H9 (cell line): Measurements from ENCODE around the gene SUPT20H. TPM values are rescaled to one million over a fixed set of nuclear protein-coding genes. Genes with fewer than 3 reads are reported as not detected.

Experiments used
- DNase-seq: peaks from one replicate; pipeline ENCODE4 v3.0.0-alpha.2; 2017
- H2AFZ ChIP-seq: one replicate; pipeline ENCODE4 v1.6.1; 2013; ENCODE audit warnings: mild to moderate bottlenecking, low read length, control low read depth, moderate library complexity
- H2AK5ac ChIP-seq: 2 replicates; pipeline ENCODE4 v1.6.1; 2013; ENCODE audit warnings: low read length, control low read depth, mixed read lengths; ENCODE audit not compliant: insufficient read length
- H2BK120ac ChIP-seq: one replicate; pipeline ENCODE4 v1.6.1; 2013; ENCODE audit warnings: low read depth, mild to moderate bottlenecking, low read length, control low read depth, inconsistent platforms; ENCODE audit not compliant: poor library complexity, severe bottlenecking
- H2BK12ac ChIP-seq: 2 replicates; pipeline ENCODE4 v1.6.1; 2013; ENCODE audit warnings: low read length, control low read depth, mixed read lengths, low read depth; ENCODE audit not compliant: insufficient read length
- H2BK15ac ChIP-seq: 2 replicates; pipeline ENCODE4 v1.6.1; 2013; ENCODE audit warnings: low read depth, low read length, control low read depth
- H2BK20ac ChIP-seq: one replicate; pipeline ENCODE4 v1.6.1; 2013; ENCODE audit warnings: low read depth, mild to moderate bottlenecking, low read length, control low read depth, inconsistent platforms; ENCODE audit not compliant: poor library complexity, severe bottlenecking
- H2BK5ac ChIP-seq: 2 replicates; pipeline ENCODE4 v1.6.1; 2013; ENCODE audit warnings: low read length, control low read depth, mixed read lengths; ENCODE audit not compliant: insufficient read length
- H3K14ac ChIP-seq: 2 replicates; pipeline ENCODE4 v1.6.1; 2013; ENCODE audit warnings: low read length, control low read depth; ENCODE audit not compliant: insufficient read depth
- H3K18ac ChIP-seq: 2 replicates; pipeline ENCODE4 v1.6.1; 2013; ENCODE audit warnings: low read depth, mild to moderate bottlenecking, mixed read lengths, low read length, control low read depth; ENCODE audit not compliant: insufficient read length
- H3K23ac ChIP-seq: 2 replicates; pipeline ENCODE4 v1.6.1; 2013; ENCODE audit warnings: low read length, control low read depth, mixed read lengths, low read depth; ENCODE audit not compliant: insufficient read length
- H3K23me2 ChIP-seq: 2 replicates; pipeline ENCODE4 v1.6.1; 2013; ENCODE audit warnings: low read depth, mild to moderate bottlenecking, mixed read lengths, low read length, control low read depth; ENCODE audit not compliant: insufficient read length, poor library complexity, severe bottlenecking
- H3K27ac ChIP-seq: 2 replicates; pipeline ENCODE4 v1.5.1; 2013; ENCODE audit warnings: low read length, control low read depth, mixed read lengths, low read depth; ENCODE audit not compliant: insufficient read length
- H3K27me3 ChIP-seq: 2 replicates; pipeline ENCODE4 v1.6.1; 2013; ENCODE audit warnings: low read length, control low read depth, inconsistent platforms; ENCODE audit not compliant: insufficient read depth
- H3K4ac ChIP-seq: 2 replicates; pipeline ENCODE4 v1.6.1; 2013; ENCODE audit warnings: low read depth, mild to moderate bottlenecking, control low read depth, inconsistent platforms, low read length, moderate library complexity
- H3K4me1 ChIP-seq: 2 replicates; pipeline ENCODE4 v1.6.1; 2013; ENCODE audit warnings: low read length, control low read depth, inconsistent platforms; ENCODE audit not compliant: insufficient read depth
- H3K4me2 ChIP-seq: 2 replicates; pipeline ENCODE4 v1.6.1; 2013; ENCODE audit warnings: low read length, control low read depth, mixed read lengths; ENCODE audit not compliant: insufficient read length, insufficient read depth
- H3K56ac ChIP-seq: 2 replicates; pipeline ENCODE4 v1.6.1; 2013; ENCODE audit warnings: low read depth, mild to moderate bottlenecking, mixed read lengths, low read length, control low read depth; ENCODE audit not compliant: insufficient read length
- H3K79me1 ChIP-seq: 2 replicates; pipeline ENCODE4 v1.6.1; 2013; ENCODE audit warnings: low read depth, mild to moderate bottlenecking, moderate library complexity, low read length, control low read depth, inconsistent platforms; ENCODE audit not compliant: insufficient read depth, poor library complexity, severe bottlenecking
- H3K79me2 ChIP-seq: 2 replicates; pipeline ENCODE4 v1.6.1; 2013; ENCODE audit warnings: low read length, control low read depth, inconsistent platforms; ENCODE audit not compliant: insufficient read depth
- H3K9ac ChIP-seq: 2 replicates; pipeline ENCODE4 v1.6.1; 2013; ENCODE audit warnings: low read length, control low read depth, mixed read lengths; ENCODE audit not compliant: insufficient read length; ENCODE audit errors: extremely low read depth
- H3K9me3 ChIP-seq: one replicate; pipeline ENCODE4 v1.6.1; 2013; ENCODE audit warnings: low read depth, low read length, inconsistent platforms; ENCODE audit not compliant: control insufficient read depth
- H3T11ph ChIP-seq: one replicate; pipeline ENCODE4 v1.6.1; 2013; ENCODE audit warnings: mild to moderate bottlenecking, low read length, control low read depth, inconsistent platforms
- H4K20me1 ChIP-seq: one replicate; pipeline ENCODE4 v1.6.1; 2013; ENCODE audit not compliant: control insufficient read depth, insufficient read length, insufficient read depth
- H4K5ac ChIP-seq: 2 replicates; pipeline ENCODE4 v1.6.1; 2013; ENCODE audit warnings: low read depth, mild to moderate bottlenecking, mixed read lengths, low read length, control low read depth; ENCODE audit not compliant: insufficient read length
- H4K8ac ChIP-seq: replicated peaks from 2 replicates; pipeline ENCODE4 v1.6.1; 2013; ENCODE audit warnings: low read length, control low read depth, mixed read lengths, low read depth; ENCODE audit not compliant: insufficient read length
- H4K91ac ChIP-seq: 2 replicates; pipeline ENCODE4 v1.6.1; 2013; ENCODE audit warnings: low read depth, mild to moderate bottlenecking, moderate library complexity, mixed read lengths, low read length, control low read depth; ENCODE audit not compliant: insufficient read length
- H3K27ac Mint-ChIP-seq, 3 experiments: 2 replicates in 2 of 3; 3 replicates in 1 of 3; pipeline ENCODE4 v1.8.0; 2020 to 2021; ENCODE audit warnings: mixed read lengths in 3 of 3, mild to moderate bottlenecking in 1 of 3, moderate library complexity in 1 of 3
- H3K27me3 Mint-ChIP-seq: 2 replicates; pipeline ENCODE4 v1.8.0; 2021; ENCODE audit warnings: low read depth, mild to moderate bottlenecking, moderate library complexity, mixed read lengths
- H3K36me3 Mint-ChIP-seq, 3 experiments: 2 replicates in 2 of 3; 3 replicates in 1 of 3; pipeline ENCODE4 v1.8.0; 2020 to 2021; ENCODE audit warnings: low read depth in 3 of 3, mixed read lengths in 3 of 3; ENCODE audit not compliant: insufficient read depth in 1 of 3
- H3K4me1 Mint-ChIP-seq, 2 experiments: 2 replicates each; pipeline ENCODE4 v1.8.0; 2020; ENCODE audit warnings: mixed read lengths in 2 of 2
- H3K4me3 Mint-ChIP-seq, 2 experiments: 2 replicates in 1 of 2; 3 replicates in 1 of 2; pipeline ENCODE4 v1.8.0; 2020 to 2021; ENCODE audit warnings: mild to moderate bottlenecking in 2 of 2, mixed read lengths in 2 of 2, moderate library complexity in 1 of 2
- H3K9me3 Mint-ChIP-seq, 2 experiments: 2 replicates in 1 of 2; 3 replicates in 1 of 2; pipeline ENCODE4 v1.8.0; 2020; ENCODE audit warnings: mild to moderate bottlenecking in 2 of 2, mixed read lengths in 2 of 2, moderate library complexity in 1 of 2
- WGBS: extraction: QIAGEN DNeasy Blood & Tissue Kit; methylation state at CpG from one replicate; pipeline ENCODE4 v1.1.7; 2013; ENCODE audit warnings: missing lambda C conversion rate, low lambda C conversion rate, mixed read lengths; ENCODE audit not compliant: insufficient read length; ENCODE audit errors: extremely low coverage; 5-methylcytosine and 5-hydroxymethylcytosine counted together
- total RNA-seq: library from RNA; stranded (reverse); gene quantifications from 2 replicates; pipeline ENCODE4 v1.2.1, GENCODE V29; 2021
- TF ChIP-seq, protein P1 (sequence below): fragments of 200-600 bp; sonication (generic); conservative IDR thresholded peaks from 3 replicates; pipeline ENCODE4 v1.8.0; 2021; ENCODE audit warnings: antibody characterized with exemption, mild to moderate bottlenecking

SUPT20H gene
- total RNA-seq, 1 experiment from 2014 or later: 59.5 TPM

DNA sequence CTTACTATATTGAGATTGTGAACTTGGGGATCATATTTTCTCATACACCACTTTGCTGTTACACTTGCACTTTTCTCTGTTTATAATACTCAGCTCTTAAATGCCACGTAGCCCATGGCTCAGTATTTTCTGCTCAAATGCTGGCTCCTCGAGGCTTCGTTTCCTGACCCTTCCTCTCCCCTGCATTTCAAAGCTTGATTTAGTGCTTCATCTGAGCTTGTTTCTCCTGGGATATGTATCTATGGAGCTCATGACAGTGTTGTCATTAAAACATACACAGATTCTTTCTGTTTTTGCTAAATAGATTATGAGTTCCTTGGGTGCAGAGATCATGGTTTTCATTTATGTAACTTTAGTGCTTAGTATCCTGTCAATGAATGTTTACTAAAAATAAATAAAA, 34.6 kb upstream of the SUPT20H start:
- Histone ChIP-seq H4K20me1 (no peaks in the 10 kb centered on the region), H3K4me1 (no peaks in the 10 kb centered on the region), H2BK5ac (no peak overlapping the region), H3K4me2 (no peak overlapping the region), H4K8ac (no peak overlapping the region), H3K23ac (no peak overlapping the region), H3K27ac (no peak overlapping the region), H4K91ac (no peak overlapping the region), H3K14ac (no peak overlapping the region), H3K4ac (no peak overlapping the region), H2BK12ac (no peak overlapping the region), H3K79me1 (no peaks in the 10 kb centered on the region), H3K56ac (no peak overlapping the region), H3K27me3 (no peaks in the 10 kb centered on the region), H3K9me3 (no peaks in the 10 kb centered on the region), H4K5ac (no peak overlapping the region), H2BK120ac (no peak overlapping the region), H3K9ac (no peak overlapping the region), H3T11ph (no peak overlapping the region), H3K79me2 (no peaks in the 10 kb centered on the region), H3K18ac (no peak overlapping the region), H3K23me2 (no peaks in the 10 kb centered on the region), H2BK20ac (no peak overlapping the region), H2AK5ac (no peak overlapping the region), H2BK15ac (no peak overlapping the region), H2AFZ (no peak overlapping the region)
- Mint-ChIP-seq H3K27ac (no peak overlapping the region), H3K36me3 (no peaks in the 10 kb centered on the region), H3K9me3 (no peaks in the 10 kb centered on the region), H3K4me1 (0 out of 4 replicates have a peak, but pooled peaks cover 0 to 3% of the 10 kb centered on the region in 2 experiments), H3K4me3 (no peak overlapping the region), H3K27me3 (no peaks in the 10 kb centered on the region)
- TF ChIP-seq, protein P1, sequence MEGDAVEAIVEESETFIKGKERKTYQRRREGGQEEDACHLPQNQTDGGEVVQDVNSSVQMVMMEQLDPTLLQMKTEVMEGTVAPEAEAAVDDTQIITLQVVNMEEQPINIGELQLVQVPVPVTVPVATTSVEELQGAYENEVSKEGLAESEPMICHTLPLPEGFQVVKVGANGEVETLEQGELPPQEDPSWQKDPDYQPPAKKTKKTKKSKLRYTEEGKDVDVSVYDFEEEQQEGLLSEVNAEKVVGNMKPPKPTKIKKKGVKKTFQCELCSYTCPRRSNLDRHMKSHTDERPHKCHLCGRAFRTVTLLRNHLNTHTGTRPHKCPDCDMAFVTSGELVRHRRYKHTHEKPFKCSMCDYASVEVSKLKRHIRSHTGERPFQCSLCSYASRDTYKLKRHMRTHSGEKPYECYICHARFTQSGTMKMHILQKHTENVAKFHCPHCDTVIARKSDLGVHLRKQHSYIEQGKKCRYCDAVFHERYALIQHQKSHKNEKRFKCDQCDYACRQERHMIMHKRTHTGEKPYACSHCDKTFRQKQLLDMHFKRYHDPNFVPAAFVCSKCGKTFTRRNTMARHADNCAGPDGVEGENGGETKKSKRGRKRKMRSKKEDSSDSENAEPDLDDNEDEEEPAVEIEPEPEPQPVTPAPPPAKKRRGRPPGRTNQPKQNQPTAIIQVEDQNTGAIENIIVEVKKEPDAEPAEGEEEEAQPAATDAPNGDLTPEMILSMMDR: no peak
- no CpG with 5 or more reads among the region's 3 CpGs for WGBS
- no peak for DNase-seq
